COR-L47 (cell line): Measurements from ENCODE around the gene MBNL1.

ENCODE experiments used
- DNase-seq: peaks from one replicate; lab custom pipeline; 2025; lab: John Stamatoyannopoulos, UW

Gene MBNL1, protein sequence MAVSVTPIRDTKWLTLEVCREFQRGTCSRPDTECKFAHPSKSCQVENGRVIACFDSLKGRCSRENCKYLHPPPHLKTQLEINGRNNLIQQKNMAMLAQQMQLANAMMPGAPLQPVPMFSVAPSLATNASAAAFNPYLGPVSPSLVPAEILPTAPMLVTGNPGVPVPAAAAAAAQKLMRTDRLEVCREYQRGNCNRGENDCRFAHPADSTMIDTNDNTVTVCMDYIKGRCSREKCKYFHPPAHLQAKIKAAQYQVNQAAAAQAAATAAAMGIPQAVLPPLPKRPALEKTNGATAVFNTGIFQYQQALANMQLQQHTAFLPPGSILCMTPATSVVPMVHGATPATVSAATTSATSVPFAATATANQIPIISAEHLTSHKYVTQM

DNA sequence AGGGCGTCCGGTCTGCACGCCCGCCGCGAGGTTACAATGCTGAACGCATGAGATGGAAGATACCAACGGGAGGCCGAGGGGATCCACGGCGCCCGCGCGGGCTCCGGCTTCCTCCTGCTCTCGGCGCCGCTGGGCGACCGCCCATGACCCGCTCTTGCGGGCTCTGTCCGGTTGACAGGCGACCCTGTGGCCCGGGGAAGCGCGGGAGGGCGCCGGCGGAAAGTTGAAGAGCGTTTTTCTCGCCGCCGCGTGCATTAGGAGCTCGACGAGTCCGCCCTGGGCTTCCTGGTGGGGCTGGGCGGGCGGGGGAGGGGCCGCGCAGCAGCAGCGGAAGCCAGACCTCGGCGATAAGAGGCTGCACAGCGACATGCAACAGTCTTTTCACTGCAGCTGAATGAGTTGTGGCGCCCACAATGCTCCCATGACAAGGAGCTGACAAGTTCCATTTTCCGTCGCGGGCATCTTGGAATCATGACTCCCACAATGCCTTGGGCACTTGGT lies at the start of gene MBNL1:
Gene MBNL1 (plus strand): TSS at position 375 of the 501 bp plus-strand sequence. CDS start 31,265 bp downstream, outside the sequence.
- DNase-seq: peak; percentile 85

DNA sequence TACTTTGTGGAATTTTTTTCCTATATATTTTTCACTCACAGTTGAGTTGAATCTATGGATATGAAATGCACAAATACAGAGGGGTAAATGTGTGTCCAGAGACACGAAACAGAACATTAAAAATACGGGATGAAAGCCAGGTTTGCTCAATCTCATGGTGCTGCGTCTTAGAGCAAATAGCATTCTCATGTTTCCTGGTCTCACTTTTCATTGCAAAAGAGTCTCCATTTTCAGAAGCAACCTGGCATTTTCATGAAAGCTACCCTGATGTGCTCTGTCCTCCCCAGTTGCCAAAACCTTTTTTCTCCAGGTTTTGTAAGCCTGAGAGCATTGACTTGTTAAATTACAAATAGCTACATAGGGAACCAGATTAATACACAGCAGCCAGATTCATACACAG lies 49.5 kb upstream of the MBNL1 start:
- DNase-seq: no peak

DNA sequence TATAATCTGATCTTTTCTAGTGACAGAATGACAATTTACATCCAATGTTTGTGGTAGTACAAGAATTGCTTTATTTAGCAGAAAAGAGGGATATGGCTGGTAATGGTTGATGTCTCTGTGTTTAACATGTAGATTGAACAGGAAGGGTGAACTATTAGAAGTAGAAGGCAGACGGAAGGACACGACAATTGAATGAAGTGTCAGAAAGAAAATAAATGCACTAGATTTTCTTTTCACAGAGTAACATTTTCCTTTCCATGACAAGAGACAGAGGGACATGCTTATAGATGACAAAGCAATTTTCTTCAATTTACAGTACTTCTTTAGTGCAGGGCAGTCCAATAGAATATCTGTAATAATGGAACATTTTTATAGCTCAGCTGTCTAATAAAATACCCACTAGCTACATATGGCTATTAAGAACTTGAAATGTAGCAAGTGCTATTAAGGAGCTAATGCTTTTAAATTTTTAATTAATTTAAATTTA lies 48.9 kb upstream of the MBNL1 start:
- DNase-seq: no peak

DNA sequence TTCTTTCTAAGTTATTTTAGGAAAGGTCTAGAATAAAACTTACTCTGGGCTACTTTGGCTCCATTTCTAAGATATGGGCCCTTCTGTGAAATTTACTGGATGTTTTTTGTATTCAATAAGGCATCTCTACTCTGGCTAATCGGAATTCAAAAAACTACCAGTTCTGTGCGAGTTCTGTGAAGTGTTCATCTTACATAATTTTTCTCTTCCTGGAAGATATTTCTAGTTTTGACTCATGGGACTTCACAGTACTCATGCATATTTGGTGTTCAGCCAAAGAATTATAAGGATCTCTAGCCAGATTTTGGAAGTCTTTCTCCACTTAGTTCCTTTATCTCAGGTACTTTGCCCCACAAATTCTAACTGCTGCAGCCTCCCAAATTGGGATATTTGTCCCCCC lies 46.4 kb upstream of the MBNL1 start:
- no peak for DNase-seq

DNA sequence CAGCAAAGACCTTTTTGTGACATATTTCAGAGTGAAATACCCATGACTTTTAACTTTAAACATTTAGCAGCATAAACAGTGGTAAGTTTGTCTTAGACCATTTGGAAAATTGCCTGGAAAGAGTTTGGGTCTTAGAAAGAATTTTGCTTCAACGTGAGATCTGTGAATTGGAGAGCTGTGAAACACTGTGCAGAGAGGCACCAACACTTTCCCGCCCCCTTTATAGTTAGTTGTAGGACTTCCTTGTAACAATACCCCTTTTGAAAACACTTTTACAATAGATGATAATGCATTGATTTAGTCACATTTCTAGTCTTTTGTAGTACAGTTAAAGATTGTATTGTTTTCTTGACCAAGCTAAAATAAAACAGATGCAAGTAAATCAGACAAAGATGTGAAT lies 43.5 kb upstream of the MBNL1 start:
- DNase-seq: no peak

DNA sequence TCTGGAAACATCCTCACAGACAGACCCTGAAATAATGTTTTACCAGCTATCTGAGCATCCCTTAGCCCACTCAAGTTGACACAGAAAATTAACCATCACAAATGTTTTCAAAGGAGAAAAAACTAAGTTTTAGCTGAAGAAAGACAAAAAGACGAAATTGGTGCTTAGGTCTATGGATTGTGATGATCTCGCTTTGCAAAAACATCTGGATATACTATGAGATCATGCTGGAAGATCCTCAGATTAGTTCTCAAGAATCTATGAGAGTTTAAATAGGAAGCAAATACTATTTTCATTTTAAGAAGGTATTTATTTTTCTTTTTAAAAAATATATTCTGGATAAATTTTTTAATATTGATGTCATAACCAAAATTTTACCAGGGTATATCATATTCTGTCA lies 42.6 kb upstream of the MBNL1 start:
- DNase-seq: no peak

DNA sequence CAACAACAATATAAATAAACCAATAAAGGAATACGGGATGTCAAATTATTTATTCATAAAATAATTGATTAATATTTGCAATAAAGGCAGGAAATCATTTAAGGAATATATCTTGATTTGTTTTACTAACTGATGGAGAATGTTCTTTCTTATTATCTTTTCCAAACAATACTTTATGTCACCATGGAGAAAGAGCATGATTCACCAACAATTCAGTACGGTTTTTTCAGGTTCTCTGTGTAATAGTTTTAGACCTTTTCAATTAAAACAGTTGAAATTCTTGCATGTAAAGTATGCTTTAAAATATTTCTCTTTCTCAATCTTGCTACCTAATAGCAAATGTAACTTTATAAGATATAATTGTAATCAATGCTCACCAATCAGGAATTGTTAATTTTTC lies 41.7 kb upstream of the MBNL1 start:
- no peak for DNase-seq

DNA sequence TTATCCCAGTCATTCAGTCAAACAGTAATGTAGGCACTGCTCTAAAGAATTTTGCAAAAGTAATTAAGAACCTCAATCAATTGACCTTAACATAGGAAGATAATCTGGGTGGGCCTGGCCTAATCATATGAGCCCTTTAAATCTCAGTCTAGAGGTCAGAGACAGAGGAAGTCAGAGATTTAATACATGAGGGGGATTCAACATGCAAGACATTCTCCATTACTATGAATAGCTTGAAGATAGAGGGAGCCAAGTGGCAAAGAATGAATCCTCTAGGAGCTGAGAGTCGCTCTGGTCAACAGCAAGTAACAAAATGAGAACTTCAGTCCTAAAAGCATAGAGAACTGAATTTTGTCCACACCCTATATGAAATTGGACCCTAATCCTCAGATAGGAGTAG lies 39.0 kb upstream of the MBNL1 start:
- DNase-seq: no peak

DNA sequence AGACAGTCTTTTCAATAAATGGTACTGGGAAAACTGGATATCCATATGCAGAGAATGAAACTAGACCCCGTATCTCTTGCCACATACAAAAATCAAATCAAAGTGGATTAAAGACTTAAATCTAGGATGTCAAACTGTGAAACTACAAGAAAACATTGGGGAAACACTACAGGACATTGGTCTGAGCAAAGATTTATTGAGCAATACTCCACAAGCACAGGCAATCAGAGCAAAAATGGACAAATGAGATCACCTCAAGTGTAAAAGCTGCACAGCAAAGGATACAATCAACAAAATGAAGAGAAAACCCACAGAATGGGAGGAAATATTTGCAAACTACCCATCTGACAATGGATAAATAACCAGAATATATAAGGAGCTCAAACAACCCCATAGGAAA lies 38.4 kb upstream of the MBNL1 start:
- no peak for DNase-seq

DNA sequence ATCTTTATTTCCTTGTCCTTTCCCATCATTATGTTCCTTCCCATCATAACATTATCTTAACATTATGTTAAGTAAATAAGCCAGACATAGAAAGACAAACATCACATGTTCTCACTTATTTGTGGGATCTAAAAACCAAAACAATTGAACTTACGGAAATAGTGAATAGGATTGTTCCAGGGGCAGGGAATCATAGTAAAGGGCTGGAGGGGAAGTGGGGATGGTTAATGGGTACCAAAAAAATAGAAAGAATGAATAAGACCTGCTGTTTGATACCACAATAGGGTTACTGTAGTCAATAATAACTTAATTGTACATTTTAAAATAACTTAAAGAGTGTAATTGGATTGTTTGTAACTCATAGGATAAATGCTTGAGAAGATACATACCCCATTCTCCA lies 36.7 kb upstream of the MBNL1 start:
- DNase-seq: no peak

DNA sequence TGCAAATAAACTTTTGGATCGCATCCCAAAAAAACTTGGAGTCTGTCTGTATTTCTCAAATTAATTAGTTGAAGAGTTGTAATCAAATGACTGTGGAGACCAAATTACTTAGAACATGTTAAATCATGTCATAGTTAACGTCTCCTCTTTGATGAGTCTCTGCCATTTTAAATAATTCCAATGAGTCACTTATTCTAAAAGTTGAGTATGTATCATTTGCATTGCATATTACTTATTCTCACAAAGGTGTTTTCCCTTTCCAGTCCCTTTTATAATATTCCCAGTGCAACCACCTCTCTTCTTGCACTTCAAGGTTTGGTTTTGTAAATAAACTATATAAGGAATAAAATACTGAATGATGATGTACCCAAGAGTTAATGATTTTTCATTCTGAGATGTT lies 36.0 kb upstream of the MBNL1 start:
- DNase-seq: peak; percentile 82

DNA sequence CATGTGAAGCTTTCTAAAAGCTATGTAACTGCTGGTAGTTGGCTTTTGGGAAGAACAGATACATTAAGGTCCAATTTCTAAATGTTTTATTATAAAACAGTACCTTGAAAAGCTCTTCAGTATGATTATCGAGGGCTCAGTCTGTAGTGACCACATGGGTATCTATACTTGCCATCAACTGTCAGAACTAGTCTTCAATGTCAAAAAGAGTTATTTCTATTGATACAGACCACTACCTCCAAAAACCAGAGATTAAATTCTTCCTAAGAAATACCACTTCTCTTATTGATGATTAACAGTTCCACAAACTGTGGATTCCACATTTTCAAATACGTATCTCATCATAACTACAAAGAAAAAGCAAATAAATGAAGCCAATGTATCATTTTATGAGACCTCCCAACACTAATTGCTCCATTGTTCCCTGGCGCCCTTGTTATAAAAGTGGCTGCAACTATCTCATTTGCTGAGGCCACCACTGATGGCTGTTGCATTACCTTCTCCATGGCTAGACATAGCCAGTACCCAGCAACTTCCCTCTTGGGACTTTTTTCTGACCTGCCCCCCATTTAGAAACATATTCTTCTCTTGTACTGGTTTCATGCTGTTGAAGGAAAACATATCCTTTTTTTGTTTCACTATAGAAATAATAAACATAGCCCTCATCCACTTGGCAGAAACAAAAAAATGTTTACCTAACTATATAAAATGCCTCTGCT lies 33.9 kb upstream of the MBNL1 start:
- DNase-seq: no peak

DNA sequence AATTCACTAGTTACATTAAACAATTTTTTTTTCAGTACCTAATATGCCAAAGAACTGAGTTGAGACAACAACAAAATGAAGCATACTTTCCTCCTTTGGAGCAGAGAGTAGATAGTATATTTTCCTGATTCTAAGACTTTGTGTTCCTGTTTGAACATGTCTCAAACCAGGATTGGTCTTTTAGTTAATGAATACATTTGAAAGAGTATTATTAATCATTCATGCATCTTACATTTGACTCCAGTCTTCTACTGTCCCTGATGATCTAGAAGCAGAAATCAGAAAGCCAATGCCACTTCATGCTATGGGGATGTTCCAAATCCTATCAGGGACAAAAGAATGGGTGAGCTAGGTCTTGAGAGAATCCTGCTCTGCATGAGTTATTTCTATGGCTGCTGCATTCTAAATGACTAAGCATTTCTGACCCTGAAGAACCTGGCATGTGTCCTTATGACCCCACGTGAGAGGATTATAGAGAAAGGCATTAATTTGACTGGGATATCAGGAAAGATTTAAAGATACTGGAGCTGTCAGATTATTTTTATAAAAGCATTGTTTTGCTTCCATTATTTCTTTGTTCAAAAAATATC lies 32.9 kb upstream of the MBNL1 start:
- DNase-seq: no peak

DNA sequence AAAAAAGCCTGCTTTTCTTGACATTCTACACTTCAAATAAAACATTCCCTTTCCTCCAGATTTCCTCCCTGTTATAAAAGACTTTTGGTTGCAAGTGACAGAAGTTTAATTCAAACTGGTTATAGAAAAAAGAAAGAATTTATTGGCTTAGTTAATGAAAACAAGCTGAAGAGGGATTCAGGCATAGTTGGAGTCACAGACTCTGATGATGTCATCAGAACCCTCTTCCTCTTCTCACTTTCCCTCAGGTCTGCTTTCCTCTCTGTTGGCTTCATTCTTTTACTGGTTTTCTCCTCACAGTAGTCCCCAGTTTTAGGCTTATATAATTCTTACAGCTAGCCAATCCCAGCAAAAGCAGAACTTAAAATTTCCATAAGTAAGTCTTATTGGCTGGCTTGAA lies 32.0 kb upstream of the MBNL1 start:
- no peak for DNase-seq

DNA sequence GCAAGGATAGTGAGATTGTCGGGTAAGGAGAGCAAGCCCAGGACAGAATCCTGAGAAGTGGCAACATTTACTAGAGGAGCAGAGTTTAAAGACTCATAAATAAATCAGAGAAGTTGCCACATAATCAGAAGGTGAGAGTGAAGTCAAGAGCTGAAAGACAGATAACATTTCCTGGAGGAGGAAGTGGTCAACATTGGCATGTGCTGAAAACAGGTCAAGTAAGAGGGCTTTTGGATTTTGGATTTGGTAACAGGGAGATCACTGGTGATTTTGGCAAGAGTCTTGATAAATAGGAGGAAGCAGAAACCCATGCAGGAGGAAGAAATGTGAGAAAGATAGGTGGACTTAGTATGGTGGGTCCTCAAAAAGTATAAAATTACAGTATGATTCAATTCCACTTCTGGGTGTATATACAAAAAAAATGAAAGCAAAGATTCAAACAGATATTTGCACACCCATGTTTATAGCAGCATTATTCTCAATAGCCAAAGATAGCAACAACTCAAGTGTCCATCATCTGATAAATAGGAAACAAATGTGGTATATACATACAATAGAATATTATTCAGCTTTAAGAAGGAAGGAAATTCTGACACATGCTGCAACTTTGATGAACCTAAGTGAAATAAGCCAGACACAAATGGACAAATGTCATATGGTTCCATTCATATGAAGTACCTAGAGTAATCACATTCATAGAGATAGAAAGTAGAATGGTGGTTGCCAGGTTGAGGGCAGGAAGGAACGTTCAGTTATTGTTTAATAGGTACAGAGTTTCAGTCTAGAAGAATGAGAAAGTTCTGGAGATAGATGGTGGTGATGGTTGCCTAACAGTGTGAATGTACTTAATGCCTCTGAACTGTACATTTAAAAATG lies 27.3 kb upstream of the MBNL1 start:
- DNase-seq: no peak

DNA sequence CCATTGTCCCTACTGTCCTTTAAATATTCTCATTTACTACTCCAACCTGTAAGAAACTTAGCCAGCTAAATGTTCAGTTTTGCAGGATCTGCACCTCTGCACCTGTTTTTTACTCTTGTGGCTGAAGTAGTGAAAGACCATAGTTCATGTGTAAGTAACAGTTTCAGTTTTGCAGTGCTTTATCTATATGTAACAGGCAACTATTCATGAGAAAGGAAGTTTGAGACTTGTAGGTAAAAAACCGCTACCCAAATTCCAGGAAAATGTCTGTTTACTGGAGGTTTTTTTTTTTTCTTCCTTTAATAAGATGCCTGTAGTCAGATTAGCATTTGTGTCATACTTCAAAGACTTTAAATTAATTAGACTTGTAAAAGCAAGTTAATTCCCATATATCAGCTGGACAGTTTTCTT lies 25.4 kb upstream of the MBNL1 start:
- DNase-seq: no peak

DNA sequence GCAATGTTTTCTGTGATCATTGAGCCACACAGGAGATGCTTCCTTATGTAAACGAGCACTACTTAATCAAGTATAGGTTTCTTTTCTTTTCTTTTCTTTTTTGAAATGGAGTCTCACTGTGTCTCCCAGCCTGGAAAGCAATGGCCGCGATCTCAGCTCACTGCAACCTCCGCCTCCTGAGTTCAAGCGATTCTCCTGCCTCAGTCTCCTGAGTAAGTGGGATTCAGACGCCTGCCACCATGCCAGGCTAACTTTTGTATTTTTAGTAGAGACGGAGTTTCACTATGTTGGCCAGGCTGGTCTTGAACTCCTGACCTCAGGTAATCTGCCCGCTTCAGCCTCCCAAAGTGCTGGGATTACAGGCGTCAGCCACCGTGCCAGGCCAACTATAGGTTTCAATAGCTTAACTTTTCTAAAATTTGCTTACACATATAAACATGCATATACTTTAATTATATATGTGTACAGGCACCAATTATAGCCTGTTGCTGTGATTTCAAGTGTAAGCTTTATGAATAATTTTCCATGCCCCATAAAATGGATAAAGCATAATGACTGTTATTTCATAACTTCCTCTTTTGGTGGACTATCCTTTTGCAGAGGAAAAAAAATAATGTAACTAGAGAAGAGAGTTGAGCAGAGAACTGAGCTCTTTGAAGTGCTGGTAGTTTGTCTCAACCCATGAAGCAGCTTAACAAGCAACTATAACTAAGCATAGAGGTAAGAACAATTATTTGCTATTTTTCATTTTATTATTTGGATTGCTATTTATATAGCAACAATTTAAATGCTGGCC lies 24.8 kb upstream of the MBNL1 start:
- DNase-seq: no peak

DNA sequence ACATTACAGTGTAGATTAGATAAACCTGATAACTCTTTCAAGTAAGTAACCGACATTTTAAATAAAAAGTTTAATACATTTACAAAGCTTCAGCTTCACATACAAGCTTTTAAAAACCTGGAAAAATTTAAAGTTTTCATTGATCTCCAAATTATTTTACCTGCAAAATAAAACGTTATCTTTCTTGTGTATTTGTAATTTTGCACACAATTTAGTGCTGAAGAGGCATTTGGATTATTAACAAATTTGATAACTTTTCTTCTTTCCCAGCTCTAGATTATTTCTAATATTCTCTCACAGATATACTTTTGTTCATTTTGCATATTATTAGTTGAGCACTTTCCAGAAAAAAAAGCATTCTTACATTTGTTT lies 24.2 kb upstream of the MBNL1 start:
- no peak for DNase-seq

DNA sequence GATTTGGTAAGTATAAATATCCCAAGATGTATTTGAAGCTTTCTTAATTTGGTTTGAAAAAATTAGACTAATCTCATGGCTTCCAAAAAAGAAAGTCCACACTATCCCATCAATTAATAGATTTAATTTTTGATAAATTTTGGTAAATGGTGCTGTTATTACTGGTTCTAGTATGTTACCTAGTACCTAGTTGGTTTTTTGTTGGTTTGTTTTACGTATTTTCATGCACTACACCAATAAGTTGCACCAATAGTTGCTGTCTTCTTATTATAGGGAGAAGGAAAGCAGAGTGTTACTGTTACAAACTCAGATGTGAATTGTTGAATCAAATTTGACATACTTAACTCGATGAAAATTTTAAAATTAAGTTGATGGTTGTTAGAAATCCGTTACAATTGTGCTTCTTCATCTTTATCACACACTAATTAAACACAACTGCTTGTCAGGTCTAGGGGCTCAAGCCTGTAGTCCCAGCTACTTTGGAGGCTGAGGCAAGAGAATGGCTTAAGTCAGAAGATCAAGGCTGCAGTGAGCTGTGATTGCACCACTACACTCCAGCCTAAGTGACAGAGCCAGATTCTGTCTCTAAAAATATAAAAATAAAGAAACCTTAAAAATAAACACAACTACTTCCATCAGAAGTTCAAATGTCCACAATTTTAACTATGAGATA lies 23.1 kb upstream of the MBNL1 start:
- DNase-seq: no peak

DNA sequence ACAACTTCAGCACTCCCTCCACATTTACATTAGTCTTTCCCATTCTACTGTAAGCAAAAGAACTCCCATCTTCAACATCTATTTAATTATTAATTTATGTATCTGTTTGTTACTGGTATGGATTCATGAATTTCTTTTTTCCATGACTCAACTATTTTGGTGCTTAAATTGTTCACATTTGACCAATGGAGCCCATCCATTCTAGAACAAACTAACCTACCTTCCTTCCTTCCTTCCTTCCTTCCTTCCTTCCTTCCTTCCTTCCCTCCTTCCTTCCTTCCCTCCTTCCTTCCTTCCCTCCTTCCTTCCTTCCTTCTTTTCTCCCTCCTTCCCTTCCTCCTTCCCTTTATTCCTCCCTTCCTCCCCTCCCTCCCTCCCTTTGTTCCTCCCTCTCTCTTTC lies 16.8 kb upstream of the MBNL1 start:
- DNase-seq: no peak

DNA sequence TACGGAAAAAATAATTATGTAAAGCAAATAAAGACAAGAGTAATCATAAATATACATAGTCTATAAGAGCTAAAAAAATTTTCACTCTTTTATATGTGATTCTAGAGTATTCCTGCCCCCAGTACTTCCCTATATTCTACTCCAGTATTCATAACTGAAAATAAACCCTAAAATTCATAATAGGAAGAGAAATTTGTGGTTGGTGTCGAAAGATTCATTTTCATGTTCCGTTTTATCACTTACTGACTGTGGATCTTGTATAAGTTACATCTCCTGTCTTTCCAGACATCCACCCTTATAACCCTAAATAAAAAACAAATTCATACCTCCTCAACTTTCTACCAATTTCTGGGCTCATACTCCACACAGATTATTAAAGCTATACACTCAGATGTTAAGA lies 16.0 kb upstream of the MBNL1 start:
- DNase-seq: no peak
